GM12873 (cell line): ENCODE results near the gene RALB.

ENCODE experiments used
- CTCF ChIP-seq: IDR thresholded peaks from 2 replicates; pipeline ENCODE4 v1.5.1; 2012; ENCODE audit warnings: low read depth, mild to moderate bottlenecking, moderate library complexity, low read length, control low read depth; ENCODE audit not compliant: insufficient read depth; ENCODE audit errors: missing control alignments

RALB gene

GRCh38 chr2:120322329-120322728 is 69.7 kb downstream of the RALB start:
- TF ChIP-seq CTCF, result no peak

GRCh38 chr2:120323214-120323613 is 70.6 kb downstream of the RALB start:
- no peak for TF ChIP-seq CTCF

GRCh38 chr2:120323807-120324399 is 71.3 kb downstream of the RALB start:
- TF ChIP-seq CTCF, result no peak

GRCh38 chr2:120324933-120325332 is 72.3 kb downstream of the RALB start:
- no peak for TF ChIP-seq CTCF

- no peak for TF ChIP-seq CTCF
Measured at GRCh38 chr2:120326066-120326465, 73.4 kb downstream of the RALB start.

- TF ChIP-seq CTCF, result no peak
Measured at GRCh38 chr2:120330946-120331822, 78.5 kb downstream of the RALB start.

GRCh38 chr2:120331903-120332302 is 79.3 kb downstream of the RALB start:
- TF ChIP-seq CTCF, result no peak
